NCI-H1417 (cell line): ENCODE results near the gene ANO1.
"Not testable (repeated sequence)": the region's sequence is repeated elsewhere in the genome, so short reads cannot be mapped to it uniquely, and the experiment has no call there.

Experiments used
- DNase-seq, 3 experiments: peaks; one replicate each; lab custom pipeline; 2025; lab: John Stamatoyannopoulos, UW

ANO1 gene

DNA sequence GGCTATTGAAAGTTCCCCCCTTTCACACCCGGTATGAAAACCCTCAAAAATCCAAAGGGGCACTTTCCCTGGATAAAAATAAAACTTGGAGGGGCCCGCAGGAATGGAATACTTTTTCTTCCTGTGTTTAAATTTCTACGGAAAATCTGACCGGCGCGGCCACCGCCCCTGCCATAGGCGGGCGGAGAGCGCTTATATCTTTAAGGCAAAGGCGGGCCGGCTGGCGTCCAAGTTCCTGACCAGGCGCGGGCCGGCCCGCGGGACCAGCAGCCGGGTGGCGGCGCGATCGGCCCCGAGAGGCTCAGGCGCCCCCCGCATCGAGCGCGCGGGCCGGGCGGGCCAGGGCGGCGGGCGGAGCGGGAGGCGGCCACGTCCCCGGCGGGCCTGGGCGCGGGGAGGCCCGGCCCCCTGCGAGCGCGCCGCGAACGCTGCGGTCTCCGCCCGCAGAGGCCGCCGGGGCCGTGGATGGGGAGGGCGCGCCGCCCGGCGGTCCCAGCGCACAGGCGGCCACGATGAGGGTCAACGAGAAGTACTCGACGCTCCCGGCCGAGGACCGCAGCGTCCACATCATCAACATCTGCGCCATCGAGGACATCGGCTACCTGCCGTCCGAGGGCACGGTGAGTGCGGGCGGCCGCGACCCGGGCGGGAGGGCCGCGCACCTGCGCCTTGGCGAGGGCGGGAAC lies at the start of gene ANO1:
TSS of gene ANO1 (plus strand) at position 223 of the 686 bp plus-strand sequence. CDS start at position 513, 290 bp downstream.
- no peak for DNase-seq

GRCh38 chr11:70029115-70029860 lies 48.8 kb upstream of the ANO1 start:
- DNase-seq = no peak

GRCh38 chr11:70029861-70030380 lies 48.2 kb upstream of the ANO1 start:
- no peak for DNase-seq

DNA sequence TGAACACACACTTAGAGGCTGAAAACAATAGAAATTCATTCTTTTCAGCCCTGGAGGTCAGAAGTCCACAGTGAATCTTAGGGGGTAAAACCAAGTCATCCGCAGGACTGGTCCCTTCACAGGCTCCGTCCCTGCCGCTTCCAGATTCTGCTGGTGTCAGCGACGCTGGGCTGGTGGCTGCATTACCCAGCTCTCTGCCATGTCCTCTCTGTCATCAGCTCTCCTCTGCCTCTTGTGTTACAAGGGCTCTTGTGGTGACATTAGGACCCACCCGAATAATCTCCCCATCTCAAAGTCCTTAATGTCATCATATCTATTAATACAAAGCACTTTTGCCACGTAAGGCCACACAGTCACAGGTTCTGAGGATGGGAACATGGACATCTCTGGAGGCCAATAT lies 47.7 kb upstream of the ANO1 start:
- DNase-seq = no peak

DNA sequence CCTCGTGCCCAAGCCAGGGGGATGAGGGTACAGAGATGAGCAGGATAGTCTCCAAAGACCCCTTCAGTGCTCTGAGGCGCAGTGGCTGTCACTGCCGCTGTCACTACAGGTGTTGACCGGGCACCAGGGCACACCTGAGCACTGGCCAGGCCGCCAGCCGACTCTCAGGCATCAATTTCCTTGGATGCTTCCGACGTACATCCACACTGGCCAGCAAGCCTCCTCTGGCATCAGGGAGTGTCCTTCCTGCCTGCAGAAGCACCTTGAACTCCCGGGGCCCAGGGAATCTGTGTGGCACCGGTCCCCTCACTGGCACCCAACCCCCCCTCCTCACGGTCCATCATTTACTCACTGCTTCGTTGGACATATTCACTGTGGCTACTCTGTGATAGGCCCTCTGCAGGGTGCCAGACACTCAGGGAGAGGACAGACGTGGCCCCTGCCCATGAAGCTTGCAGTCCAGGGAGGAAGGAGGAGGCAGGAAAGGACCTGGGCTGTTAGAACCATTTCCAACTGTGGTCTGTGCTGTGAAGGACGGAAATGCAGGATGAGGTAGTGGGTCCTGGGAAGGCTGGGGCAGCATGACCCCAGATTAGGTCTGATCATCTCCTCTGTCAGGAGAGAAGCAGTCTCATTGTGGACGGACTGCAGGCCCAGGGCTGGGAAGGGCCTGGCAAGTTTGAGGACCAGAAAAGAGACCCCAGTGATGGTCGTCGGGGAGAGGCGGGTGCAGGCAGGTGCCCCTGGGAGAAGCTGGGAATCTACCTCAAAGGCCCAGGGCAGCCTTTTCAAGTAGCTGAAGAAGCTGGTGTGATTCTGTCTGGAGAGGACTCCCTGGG lies 46.3 kb upstream of the ANO1 start:
- no peak for DNase-seq

DNA sequence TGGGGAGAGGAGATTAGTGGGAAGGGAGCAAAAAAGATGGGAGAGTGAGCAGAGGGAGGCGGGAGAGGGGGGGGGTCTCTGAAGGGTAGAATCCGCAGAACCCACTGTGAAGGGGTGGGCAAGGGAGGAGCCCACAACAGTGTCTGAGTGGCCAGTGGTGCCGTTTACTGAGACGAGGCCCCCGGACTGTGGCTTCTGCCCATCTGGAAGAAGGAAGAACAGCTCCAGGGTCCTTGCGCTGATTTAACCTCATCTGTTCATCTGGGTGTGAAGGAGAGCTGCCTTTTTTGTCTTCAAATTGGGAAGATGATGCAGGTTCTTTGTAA lies 45.7 kb upstream of the ANO1 start:
- no peak for DNase-seq

DNA sequence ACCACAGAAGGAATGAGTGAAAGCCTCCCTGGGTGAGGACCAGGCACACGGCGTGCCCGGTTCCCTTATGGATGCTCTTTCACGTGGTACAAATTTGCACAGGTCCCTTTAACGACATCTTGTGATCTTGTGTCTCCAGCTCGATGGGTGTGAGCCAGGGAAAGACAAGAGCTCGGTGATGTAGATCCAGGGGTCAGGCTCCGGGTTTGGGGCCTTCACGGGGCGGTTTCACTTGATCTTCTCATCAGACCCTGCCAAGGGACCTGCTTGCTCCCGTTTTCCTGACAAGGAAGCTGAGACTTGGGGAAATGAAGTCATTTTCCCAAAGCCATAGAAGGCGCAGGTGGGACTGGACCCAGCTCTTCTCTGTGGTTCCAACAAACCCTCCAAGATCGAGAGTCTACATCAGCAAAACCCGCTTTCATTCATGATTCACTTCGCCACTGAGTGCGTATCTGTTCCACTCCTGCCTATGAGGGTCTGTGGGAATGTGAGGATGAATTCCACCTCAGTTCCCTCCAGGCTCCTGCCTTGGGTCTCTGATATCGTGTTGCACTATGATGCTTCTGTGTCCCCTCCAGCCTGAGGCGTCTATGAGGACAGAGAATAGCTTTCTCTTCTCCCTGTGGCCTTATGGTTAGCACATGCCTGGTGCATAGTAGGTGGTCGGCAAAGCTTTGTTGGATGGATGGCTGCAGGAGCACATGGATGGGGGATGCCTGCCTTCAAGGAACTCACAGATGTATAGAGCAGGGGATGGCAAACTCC lies 45.0 kb upstream of the ANO1 start:
- no peak for DNase-seq

DNA sequence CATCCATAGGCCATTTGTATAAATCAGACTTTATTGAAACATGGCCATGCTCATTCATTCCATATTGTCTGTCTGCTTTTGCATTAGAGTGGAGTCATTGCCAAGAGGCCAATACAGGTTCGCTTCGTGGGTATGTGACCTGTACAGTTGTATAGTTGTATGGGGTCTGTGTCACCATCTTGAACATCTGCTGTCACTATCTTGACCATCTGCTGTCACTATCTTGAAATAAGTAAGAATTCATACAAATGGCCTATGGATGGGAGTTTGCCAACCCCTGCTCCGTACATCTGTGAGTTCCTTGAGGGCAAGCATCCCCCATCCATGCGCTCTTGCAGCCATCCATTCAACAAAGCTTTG lies 44.4 kb upstream of the ANO1 start:
- no peak for DNase-seq

DNA sequence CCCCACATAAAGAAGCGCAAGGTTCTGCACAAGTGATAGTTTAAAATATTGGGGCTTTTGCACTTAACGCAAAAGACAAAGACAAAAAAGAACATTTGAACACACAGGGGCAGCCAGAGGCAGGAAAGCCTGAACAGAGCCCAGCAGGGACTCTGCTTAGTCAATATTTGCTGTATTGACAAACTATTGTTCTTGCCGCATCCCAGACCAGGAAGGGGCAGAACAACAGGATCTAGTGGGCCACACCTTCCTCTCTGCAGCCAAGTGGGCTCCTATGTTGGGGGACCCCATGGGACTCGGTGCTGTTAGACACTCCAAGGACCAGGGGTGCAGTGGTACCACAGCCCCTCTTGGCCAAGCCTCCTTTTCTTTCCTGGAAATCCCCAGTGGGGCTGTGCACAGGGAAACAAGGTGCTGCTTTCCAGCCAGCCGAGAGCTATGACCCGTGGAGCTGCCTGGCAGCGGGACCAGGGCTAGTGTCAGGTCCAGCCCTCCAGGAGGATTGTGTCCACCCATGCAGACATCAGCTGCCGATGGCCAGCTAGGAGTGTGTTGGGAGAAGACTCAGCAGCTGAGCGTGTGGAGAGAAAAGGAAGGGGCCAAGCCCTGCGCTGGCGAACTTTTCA lies 43.3 kb upstream of the ANO1 start:
- peak in 2 of 3 experiments; percentile 10 to 46 for DNase-seq

DNA sequence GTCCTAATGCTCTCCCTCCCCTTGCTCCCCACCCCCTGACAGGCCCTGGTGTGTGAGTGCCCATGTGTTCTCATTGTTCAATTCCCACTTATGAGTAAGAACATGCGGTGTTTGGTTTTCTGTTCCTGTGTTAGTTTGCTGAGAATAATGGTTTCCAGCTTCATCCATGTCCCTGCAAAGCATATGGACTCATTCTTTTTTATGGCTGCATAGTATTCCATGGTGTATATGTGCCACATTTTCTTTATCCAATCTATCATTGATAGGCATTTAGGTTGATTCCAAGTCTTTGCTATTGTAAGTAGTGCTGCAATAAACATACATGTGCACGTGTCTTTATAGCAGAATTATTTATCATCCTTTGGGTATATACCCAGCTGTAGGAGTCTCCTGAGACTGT lies 42.5 kb upstream of the ANO1 start:
- not testable (repeated sequence) for DNase-seq

- no peak for DNase-seq
Observed at GRCh38 chr11:70036971-70037882, 40.9 kb upstream of the ANO1 start.

GRCh38 chr11:70038034-70038834 lies 39.9 kb upstream of the ANO1 start:
- no peak for DNase-seq

DNA sequence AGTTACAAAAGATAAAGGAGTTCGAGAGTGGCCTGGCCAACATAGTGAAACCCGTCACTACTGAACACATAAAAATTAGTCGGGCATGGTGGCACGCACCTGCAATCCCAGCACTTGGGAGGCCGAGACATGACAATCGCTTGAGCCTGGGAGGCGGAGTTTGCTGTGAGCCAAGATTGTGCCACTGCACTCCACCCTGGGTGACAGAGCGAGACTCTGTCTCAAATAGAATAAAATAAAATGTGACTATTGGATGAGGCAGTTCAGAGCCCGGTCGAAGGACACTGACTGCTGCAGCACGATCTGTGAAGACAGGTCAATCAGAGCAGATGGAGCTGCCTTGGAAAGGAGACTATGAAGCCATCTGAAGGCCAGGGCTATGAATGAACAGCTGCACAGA lies 37.7 kb upstream of the ANO1 start:
- DNase-seq = no peak

DNA sequence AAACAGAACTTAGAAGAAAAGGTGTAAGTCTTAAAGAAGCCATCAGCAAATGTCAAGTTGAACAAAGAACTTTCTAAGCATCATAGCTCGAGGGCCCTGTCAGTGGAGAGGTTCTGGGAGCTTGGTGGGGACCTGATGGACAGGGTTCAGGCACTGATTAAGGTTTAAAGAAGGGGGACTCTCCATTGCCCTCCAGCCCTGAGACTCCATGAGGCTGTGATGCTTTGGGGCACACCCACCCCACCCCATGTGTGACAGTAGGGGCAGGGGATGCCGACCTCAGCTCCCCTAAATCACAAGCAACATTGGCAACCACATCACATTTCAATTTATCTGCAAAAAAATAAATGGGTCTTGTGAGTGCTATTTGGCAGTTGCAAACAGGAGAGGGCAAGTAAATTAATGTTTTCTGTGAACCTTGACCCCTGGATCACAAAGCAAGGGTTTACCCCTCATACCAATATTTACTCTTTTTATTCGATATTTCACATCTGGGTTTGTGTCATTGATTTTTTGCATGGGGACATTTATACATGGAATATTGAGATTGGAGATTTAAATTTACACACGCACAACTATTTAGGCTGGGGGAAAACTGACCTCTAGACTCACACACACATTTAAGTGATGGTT lies 37.1 kb upstream of the ANO1 start:
- DNase-seq = no peak

DNA sequence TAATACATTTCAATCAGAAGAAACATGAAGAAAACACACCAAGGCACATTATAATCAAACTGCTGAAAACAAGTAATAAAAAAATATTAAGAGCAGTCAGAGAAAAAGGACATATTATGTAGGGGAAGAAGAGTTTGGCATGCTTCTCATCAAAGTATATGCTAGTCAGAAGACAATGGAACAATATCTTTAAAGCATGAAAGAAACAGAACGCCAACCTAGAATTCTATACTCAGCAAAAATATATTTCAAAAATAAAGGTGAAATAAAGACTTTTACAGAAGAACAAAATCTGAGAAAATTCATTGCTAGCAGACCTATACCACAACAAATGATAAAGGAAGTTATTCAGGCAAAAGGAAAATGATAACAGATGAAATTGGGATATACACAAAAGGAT lies 34.6 kb upstream of the ANO1 start:
- DNase-seq = no peak

GRCh38 chr11:70046089-70046488 lies 32.0 kb upstream of the ANO1 start:
- no peak for DNase-seq

- peak in 2 of 3 experiments; percentile 6 to 14 for DNase-seq
Observed at GRCh38 chr11:70048279-70049024, 29.7 kb upstream of the ANO1 start.

GRCh38 chr11:70049045-70049444 lies 29.1 kb upstream of the ANO1 start:
- DNase-seq = no peak
